ENCODE measurements around the gene DNAJC22. TPM values are rescaled to one million over a fixed set of nuclear protein-coding genes. Genes with fewer than 3 reads are reported as not detected.

DNAJC22 gene
- total and polyA plus RNA-seq, 9 of the 15 experiments (the other 6 are each of a cell fraction or from before 2014, with no cell fraction given), result 0.10 to 1.2 (median 0.47) TPM

GRCh38 chr12:49377386-49377785 lies 30.7 kb downstream of the DNAJC22 start:
- BruUV-seq (replicated peaks), result no TSS peak
- H3K4me3 ChIP-seq, result no peak overlapping the region
- H3K9ac ChIP-seq (ENCODE audit: insufficient read depth in 1 of 2, low read depth in 2 of 2, low read length in 2 of 2), result no peak overlapping the region
- ChIA-PET POLR2A (interaction anchor here (4.1 kb wide), 1 partner anchor 10 kb away, joined by 17 read pairs; the partner anchor contains the start of gene SPATS2), CTCF (ENCODE audit: low intra/inter-chr PET ratio) (no interaction called here)
- ATAC-seq (no peak), DNase-seq (ENCODE audit: extremely low read depth in 1 of 4, low spot score in 3 of 4) (no peak), FAIRE-seq (no peak)
- no peaks in the 10 kb centered on the region for H3K9me1 ChIP-seq (ENCODE audit: control insufficient read depth, insufficient read depth, low read length)
- H4K20me1 ChIP-seq (replicated peaks; ENCODE audit: control insufficient read depth, insufficient read depth, low read length), result no peaks in the 10 kb centered on the region
- WGBS (ENCODE audit: insufficient coverage, low coverage, missing lambda C conversion rate), result 85% methylated on average over 2 of the region's 2 CpGs
- peaks cover 8% of the 10 kb centered on the region; the same call in 1 of the 3 replicates for H3K36me3 ChIP-seq (ENCODE audit: control insufficient read depth, insufficient read depth, low read length)
- intact Hi-C loops (cut with micrococcal nuclease), result no loop called here
- H3K9me3 ChIP-seq (replicated peaks; ENCODE audit: control insufficient read depth, insufficient read depth, low read depth, low read length), result no peaks in the 10 kb centered on the region
- H3K79me2 ChIP-seq (ENCODE audit: control insufficient read depth, insufficient read depth, low read length), result peaks cover 39% of the 10 kb centered on the region
- peaks cover 0 to 2% of the 10 kb centered on the region in 2 experiments; a peak in 3 of 5 replicates for H3K4me1 ChIP-seq (replicated peaks in 1 of 2; ENCODE audit: control insufficient read depth in 2 of 2, insufficient read depth in 2 of 2, low read length in 2 of 2)
- H3K27ac ChIP-seq (ENCODE audit: extremely low read depth, low read depth, low read length), result no peak overlapping the region
- H3K27me3 ChIP-seq (ENCODE audit: control insufficient read depth in 2 of 2, insufficient read depth in 2 of 2, low read length in 2 of 2), result no peaks in the 10 kb centered on the region
- no peak overlapping the region for H3K4me2 ChIP-seq (ENCODE audit: insufficient read depth, low read length)
- in situ Hi-C loops (cut with MboI), result no loop called here
- no peak overlapping the region for H2AFZ ChIP-seq (ENCODE audit: low read depth, low read length)
- no peak for TF ChIP-seq ZNF57 (CRISPR knock-in tag; IDR thresholded peaks at IDR 0.05)
- TF ChIP-seq SIN3A (IDR thresholded peaks at IDR 0.05; ENCODE audit: borderline replicate concordance in 2 of 2, control insufficient read depth in 1 of 2, low read depth in 2 of 2, low read length in 2 of 2), result no peak
- TF ChIP-seq HOXB6 (CRISPR knock-in tag; IDR thresholded peaks at IDR 0.05; ENCODE audit: borderline replicate concordance), result no peak
- TF ChIP-seq ZBTB2 (IDR thresholded peaks at IDR 0.05), result no peak
- TF ChIP-seq RCOR1 (IDR thresholded peaks at IDR 0.05; ENCODE audit: borderline replicate concordance in 1 of 2, low read depth in 2 of 2, low read length in 2 of 2), result no peak
- TF ChIP-seq NR3C1 (CRISPR knock-in tag; IDR thresholded peaks at IDR 0.05), result no peak
- TF ChIP-seq U2AF1 (optimal IDR thresholded peaks at IDR 0.05; ENCODE audit: low read depth, low read length), result no peak
- TF ChIP-seq MED1 (CRISPR knock-in tag; IDR thresholded peaks at IDR 0.05; ENCODE audit: borderline replicate concordance), result no peak
- TF ChIP-seq KLF10 (CRISPR knock-in tag; IDR thresholded peaks at IDR 0.05), result no peak
- TF ChIP-seq CTBP1 (IDR thresholded peaks at IDR 0.05; ENCODE audit: borderline replicate concordance), result no peak
- no peak for TF ChIP-seq PTBP1 (IDR thresholded peaks at IDR 0.05; ENCODE audit: low read depth, low read length)
- TF ChIP-seq GMEB1 (CRISPR knock-in tag; IDR thresholded peaks at IDR 0.05), result no peak
- no peak for TF ChIP-seq CHCHD3 (CRISPR knock-in tag; IDR thresholded peaks at IDR 0.05)
- no peak for TF ChIP-seq NCOA4 (IDR thresholded peaks at IDR 0.05; ENCODE audit: partially characterized antibody)
- no peak for TF ChIP-seq NFIC (IDR thresholded peaks at IDR 0.05)
- no peak for TF ChIP-seq CUX1 (CRISPR knock-in tag; IDR thresholded peaks at IDR 0.05)
